Liver (tissue), 3 donors: ENCODE data around the gene CELSR1.

Experiments used
- GABPA ChIP-seq, 2 donors: IDR thresholded peaks in 1 of 2; conservative IDR thresholded peaks in 1 of 2; 2 replicates each; pipeline ENCODE4 v1.6.1; 2016; ENCODE audit warnings: antibody characterized with exemption in 2 of 2, mild to moderate bottlenecking in 1 of 2, moderate library complexity in 1 of 2
- JUND ChIP-seq, 2 donors: IDR thresholded peaks; 2 replicates each; pipeline ENCODE4 v1.6.1; 2016; ENCODE audit warnings: antibody characterized with exemption in 2 of 2
- RAD21 ChIP-seq, 2 donors: IDR thresholded peaks; 2 replicates each; pipeline ENCODE4 v1.6.1; 2016; ENCODE audit warnings: antibody characterized with exemption in 2 of 2, mild to moderate bottlenecking in 2 of 2
- RXRA ChIP-seq, 2 donors: IDR thresholded peaks; 2 replicates each; pipeline ENCODE4 v1.6.1; 2017 to 2018; ENCODE audit warnings: antibody characterized with exemption in 2 of 2, mild to moderate bottlenecking in 1 of 2
- TAF1 ChIP-seq: conservative IDR thresholded peaks from 2 replicates; pipeline ENCODE4 v1.6.1; 2016; ENCODE audit warnings: antibody characterized with exemption, mild to moderate bottlenecking
- TF ChIP-seq, protein P1 (sequence below): IDR thresholded peaks from 2 replicates; pipeline ENCODE4 v1.6.1; 2016; ENCODE audit warnings: antibody characterized with exemption
- TF ChIP-seq, protein P2 (sequence below): fragments of 150-350 bp; IDR thresholded peaks from 2 replicates; pipeline ENCODE4 v1.5.1; 2017; ENCODE audit warnings: improper control_type of control experiment, low read depth, low read length; ENCODE audit not compliant: missing input control
- TF ChIP-seq, protein P3 (sequence below): IDR thresholded peaks from 2 replicates; pipeline ENCODE4 v1.6.1; 2016; ENCODE audit warnings: antibody characterized with exemption, mild to moderate bottlenecking
- donor health status: healthy.
- donor health status: healthy.

DNA sequence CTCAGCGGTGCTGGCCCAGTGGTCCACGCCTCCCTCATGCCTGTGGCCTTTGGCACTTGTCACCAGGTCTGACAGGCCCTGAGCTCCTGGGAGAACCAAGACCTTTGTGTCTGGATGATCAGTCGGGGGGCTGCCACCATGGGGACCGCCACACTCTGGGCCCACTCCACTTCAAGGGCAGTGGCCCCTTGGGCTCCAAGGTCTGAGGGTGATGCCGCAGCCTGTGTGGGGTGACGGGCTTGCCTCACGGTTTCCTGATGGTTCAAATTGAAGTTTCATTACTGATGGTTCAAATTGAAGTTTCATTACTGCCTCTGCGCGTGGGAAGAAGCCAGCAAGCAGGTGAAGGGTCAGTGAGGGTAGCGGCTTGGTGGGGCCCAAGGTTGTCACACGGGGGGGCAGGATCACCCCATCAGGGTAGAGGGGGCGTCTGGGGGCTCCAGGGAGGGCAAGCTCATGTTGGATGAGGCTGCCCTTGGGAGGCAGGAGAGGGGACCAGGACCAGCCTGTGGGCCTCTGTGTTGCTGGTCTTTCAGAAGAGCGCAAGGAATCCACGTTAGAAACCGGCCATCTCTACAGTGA lies 174.4 kb downstream of the CELSR1 start:
- TF ChIP-seq, protein P1, sequence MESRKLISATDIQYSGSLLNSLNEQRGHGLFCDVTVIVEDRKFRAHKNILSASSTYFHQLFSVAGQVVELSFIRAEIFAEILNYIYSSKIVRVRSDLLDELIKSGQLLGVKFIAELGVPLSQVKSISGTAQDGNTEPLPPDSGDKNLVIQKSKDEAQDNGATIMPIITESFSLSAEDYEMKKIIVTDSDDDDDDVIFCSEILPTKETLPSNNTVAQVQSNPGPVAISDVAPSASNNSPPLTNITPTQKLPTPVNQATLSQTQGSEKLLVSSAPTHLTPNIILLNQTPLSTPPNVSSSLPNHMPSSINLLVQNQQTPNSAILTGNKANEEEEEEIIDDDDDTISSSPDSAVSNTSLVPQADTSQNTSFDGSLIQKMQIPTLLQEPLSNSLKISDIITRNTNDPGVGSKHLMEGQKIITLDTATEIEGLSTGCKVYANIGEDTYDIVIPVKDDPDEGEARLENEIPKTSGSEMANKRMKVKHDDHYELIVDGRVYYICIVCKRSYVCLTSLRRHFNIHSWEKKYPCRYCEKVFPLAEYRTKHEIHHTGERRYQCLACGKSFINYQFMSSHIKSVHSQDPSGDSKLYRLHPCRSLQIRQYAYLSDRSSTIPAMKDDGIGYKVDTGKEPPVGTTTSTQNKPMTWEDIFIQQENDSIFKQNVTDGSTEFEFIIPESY = no peak
- TF ChIP-seq TAF1 (no peak), RAD21 (IDR thresholded peaks at IDR 0.05) (no peak), JUND (IDR thresholded peaks at IDR 0.05) (no peak), GABPA (IDR thresholded peaks at IDR 0.05 in 1 of 2, conservative IDR thresholded peaks at IDR 0.05 in 1 of 2) (no peak), RXRA (IDR thresholded peaks at IDR 0.05) (no peak)
- TF ChIP-seq, protein P2, sequence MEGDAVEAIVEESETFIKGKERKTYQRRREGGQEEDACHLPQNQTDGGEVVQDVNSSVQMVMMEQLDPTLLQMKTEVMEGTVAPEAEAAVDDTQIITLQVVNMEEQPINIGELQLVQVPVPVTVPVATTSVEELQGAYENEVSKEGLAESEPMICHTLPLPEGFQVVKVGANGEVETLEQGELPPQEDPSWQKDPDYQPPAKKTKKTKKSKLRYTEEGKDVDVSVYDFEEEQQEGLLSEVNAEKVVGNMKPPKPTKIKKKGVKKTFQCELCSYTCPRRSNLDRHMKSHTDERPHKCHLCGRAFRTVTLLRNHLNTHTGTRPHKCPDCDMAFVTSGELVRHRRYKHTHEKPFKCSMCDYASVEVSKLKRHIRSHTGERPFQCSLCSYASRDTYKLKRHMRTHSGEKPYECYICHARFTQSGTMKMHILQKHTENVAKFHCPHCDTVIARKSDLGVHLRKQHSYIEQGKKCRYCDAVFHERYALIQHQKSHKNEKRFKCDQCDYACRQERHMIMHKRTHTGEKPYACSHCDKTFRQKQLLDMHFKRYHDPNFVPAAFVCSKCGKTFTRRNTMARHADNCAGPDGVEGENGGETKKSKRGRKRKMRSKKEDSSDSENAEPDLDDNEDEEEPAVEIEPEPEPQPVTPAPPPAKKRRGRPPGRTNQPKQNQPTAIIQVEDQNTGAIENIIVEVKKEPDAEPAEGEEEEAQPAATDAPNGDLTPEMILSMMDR = no peak
- TF ChIP-seq, protein P3, sequence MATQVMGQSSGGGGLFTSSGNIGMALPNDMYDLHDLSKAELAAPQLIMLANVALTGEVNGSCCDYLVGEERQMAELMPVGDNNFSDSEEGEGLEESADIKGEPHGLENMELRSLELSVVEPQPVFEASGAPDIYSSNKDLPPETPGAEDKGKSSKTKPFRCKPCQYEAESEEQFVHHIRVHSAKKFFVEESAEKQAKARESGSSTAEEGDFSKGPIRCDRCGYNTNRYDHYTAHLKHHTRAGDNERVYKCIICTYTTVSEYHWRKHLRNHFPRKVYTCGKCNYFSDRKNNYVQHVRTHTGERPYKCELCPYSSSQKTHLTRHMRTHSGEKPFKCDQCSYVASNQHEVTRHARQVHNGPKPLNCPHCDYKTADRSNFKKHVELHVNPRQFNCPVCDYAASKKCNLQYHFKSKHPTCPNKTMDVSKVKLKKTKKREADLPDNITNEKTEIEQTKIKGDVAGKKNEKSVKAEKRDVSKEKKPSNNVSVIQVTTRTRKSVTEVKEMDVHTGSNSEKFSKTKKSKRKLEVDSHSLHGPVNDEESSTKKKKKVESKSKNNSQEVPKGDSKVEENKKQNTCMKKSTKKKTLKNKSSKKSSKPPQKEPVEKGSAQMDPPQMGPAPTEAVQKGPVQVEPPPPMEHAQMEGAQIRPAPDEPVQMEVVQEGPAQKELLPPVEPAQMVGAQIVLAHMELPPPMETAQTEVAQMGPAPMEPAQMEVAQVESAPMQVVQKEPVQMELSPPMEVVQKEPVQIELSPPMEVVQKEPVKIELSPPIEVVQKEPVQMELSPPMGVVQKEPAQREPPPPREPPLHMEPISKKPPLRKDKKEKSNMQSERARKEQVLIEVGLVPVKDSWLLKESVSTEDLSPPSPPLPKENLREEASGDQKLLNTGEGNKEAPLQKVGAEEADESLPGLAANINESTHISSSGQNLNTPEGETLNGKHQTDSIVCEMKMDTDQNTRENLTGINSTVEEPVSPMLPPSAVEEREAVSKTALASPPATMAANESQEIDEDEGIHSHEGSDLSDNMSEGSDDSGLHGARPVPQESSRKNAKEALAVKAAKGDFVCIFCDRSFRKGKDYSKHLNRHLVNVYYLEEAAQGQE = no peak
